Measurements from ENCODE around the gene ANOS1. TPM values are rescaled to one million over a fixed set of nuclear protein-coding genes. Genes with fewer than 3 reads are reported as not detected.

The ANOS1 gene
- total RNA-seq, 1 experiment from 2014 or later: 54.9 TPM

GRCh38 chrX:8743126-8743732, 11.3 kb upstream of the ANOS1 start:
- Histone ChIP-seq H3K9me3 (ENCODE audit: control insufficient read depth, low read depth, low read length) (no peaks in the 10 kb centered on the region), H3K23ac (ENCODE audit: insufficient read length, low read depth, low read length) (no peak overlapping the region), H2BK120ac (ENCODE audit: low read depth, low read length, poor library complexity, severe bottlenecking) (no peak overlapping the region), H3T11ph (ENCODE audit: low read length) (no peak overlapping the region), H4K20me1 (ENCODE audit: control insufficient read depth, insufficient read depth, insufficient read length) (no peaks in the 10 kb centered on the region), H3K79me2 (ENCODE audit: insufficient read depth, low read length) (no peaks in the 10 kb centered on the region), H3K23me2 (ENCODE audit: insufficient read length, low read depth, low read length, poor library complexity, severe bottlenecking) (no peaks in the 10 kb centered on the region), H3K79me1 (ENCODE audit: insufficient read depth, low read depth, low read length, poor library complexity, severe bottlenecking) (no peaks in the 10 kb centered on the region), H2BK15ac (ENCODE audit: low read depth, low read length) (no peak overlapping the region), H3K14ac (ENCODE audit: insufficient read depth, low read length) (no peak overlapping the region), H4K8ac (replicated peaks; ENCODE audit: insufficient read length, low read depth, low read length) (no peak overlapping the region), H2AFZ (ENCODE audit: low read length) (no peak overlapping the region), H4K5ac (ENCODE audit: insufficient read length, low read depth, low read length) (no peak overlapping the region), H3K4ac (ENCODE audit: low read depth, low read length) (no peak overlapping the region), H3K27ac (ENCODE audit: insufficient read length, low read depth, low read length) (no peak overlapping the region), H2AK5ac (ENCODE audit: insufficient read length, low read length) (no peak overlapping the region), H4K91ac (ENCODE audit: insufficient read length, low read depth, low read length) (no peak overlapping the region), H2BK5ac (ENCODE audit: insufficient read length, low read length) (no peak overlapping the region), H3K4me2 (ENCODE audit: insufficient read depth, insufficient read length, low read length) (no peak overlapping the region), H3K27me3 (ENCODE audit: insufficient read depth, low read length) (no peaks in the 10 kb centered on the region), H3K56ac (ENCODE audit: insufficient read length, low read depth, low read length) (no peak overlapping the region), H3K18ac (ENCODE audit: insufficient read length, low read depth, low read length) (no peak overlapping the region), H3K4me1 (ENCODE audit: insufficient read depth, low read length) (peaks cover 2% of the 10 kb centered on the region; the same call in 1 of the 2 replicates), H3K9ac (ENCODE audit: extremely low read depth, insufficient read length, low read length) (no peak overlapping the region), H2BK12ac (ENCODE audit: insufficient read length, low read depth, low read length) (no peak overlapping the region), H2BK20ac (ENCODE audit: low read depth, low read length, poor library complexity, severe bottlenecking) (no peak overlapping the region)
- Mint-ChIP-seq H3K9me3 (no peaks in the 10 kb centered on the region; a peak in 1 of 5 replicates), H3K27ac (no peak overlapping the region; a peak in 1 of 7 replicates), H3K36me3 (ENCODE audit: insufficient read depth in 1 of 3, low read depth in 3 of 3) (no peaks in the 10 kb centered on the region; a peak in 1 of 7 replicates), H3K27me3 (ENCODE audit: low read depth) (peaks cover 3% of the 10 kb centered on the region; the same call in 1 of the 2 replicates), H3K4me3 (no peak overlapping the region), H3K4me1 (peaks cover 5 to 14% of the 10 kb centered on the region in 2 experiments)
- DNase-seq: peak; percentile 52
- TF ChIP-seq CTCF (conservative IDR thresholded peaks at IDR 0.05): peak; percentile 95
- no CpG with 5 or more reads among the region's 11 CpGs for WGBS (ENCODE audit: extremely low coverage, insufficient read length, low lambda C conversion rate)
